Breast epithelium (tissue), 4 donors: ENCODE measurements around the gene CRACDL. TPM values are rescaled to one million over a fixed set of nuclear protein-coding genes. Genes with fewer than 3 reads are reported as not detected.
"Not testable (repeated sequence)": the region's sequence is repeated elsewhere in the genome, so short reads cannot be mapped to it uniquely, and the experiment has no call there.

Experiments used
- DNase-seq, 2 donors: peaks; one replicate each; pipeline ENCODE4 v3.0.0-alpha.2; 2019; ENCODE audit warnings: low spot score in 2 of 2
- H3K27ac ChIP-seq, 2 donors: fragments of 200-600 bp; sonication (generic) in 1 of 2; one replicate each; pipeline ENCODE4 v1.5.1; 2016 to 2019; ENCODE audit warnings: mild to moderate bottlenecking in 1 of 2
- H3K27me3 ChIP-seq, 2 donors: fragments of 200-600 bp; sonication (generic) in 1 of 2; one replicate each; pipeline versions ENCODE4 v1.5.1 to v1.6.0; 2017 to 2019; ENCODE audit warnings: control low read depth in 1 of 2, mild to moderate bottlenecking in 1 of 2
- H3K36me3 ChIP-seq: fragments of 200-600 bp; one replicate; pipeline ENCODE4 v1.5.1; 2019
- H3K4me1 ChIP-seq, 2 donors: fragments of 200-600 bp; sonication (generic); one replicate each; pipeline ENCODE4 v1.5.1; 2016 to 2019; ENCODE audit warnings: control low read depth in 1 of 2
- H3K4me3 ChIP-seq, 3 donors: fragments of 200-600 bp; sonication (generic); 1 replicate in 2 of 3; 2 replicates in 1 of 3; pipeline ENCODE4 v1.5.1; 2016 to 2019; ENCODE audit warnings: mild to moderate bottlenecking in 3 of 3, moderate library complexity in 2 of 3
- H3K9me3 ChIP-seq, 2 donors: fragments of 200-600 bp; sonication (generic) in 1 of 2; one replicate each; pipeline ENCODE4 v1.5.1; 2016 to 2019; ENCODE audit warnings: control low read depth in 1 of 2
- CTCF ChIP-seq, 3 donors: fragments of 450-650 bp; IDR thresholded peaks; one replicate each; pipeline ENCODE4 v1.5.1; 2016 to 2017; ENCODE audit warnings: antibody characterized with exemption in 3 of 3, mild to moderate bottlenecking in 3 of 3, moderate library complexity in 3 of 3
- POLR2A ChIP-seq: fragments of 450-650 bp; IDR thresholded peaks from one replicate; pipeline ENCODE4 v1.6.1; 2016; ENCODE audit warnings: antibody characterized with exemption, mild to moderate bottlenecking, moderate library complexity
- POLR2AphosphoS5 ChIP-seq, 3 donors: sonication (generic); formaldehyde crosslinking; IDR thresholded peaks; one replicate each; pipeline ENCODE4 v1.6.1; 2017; ENCODE audit warnings: antibody characterized with exemption in 3 of 3
- intact Hi-C: fragments of 100-400 bp; cut with DNase I; formaldehyde crosslinking; loops from one replicate; pipeline ENCODE4 v1.15.1; 2023; ENCODE audit warnings: low total_unique reads
- total RNA-seq, 3 donors: library from RNA; depleted of rRNA; stranded (reverse); fragments of >200 nt; gene quantifications; one replicate each; pipeline ENCODE4 v1.1.0, GENCODE V29; 2016

Gene CRACDL
- total RNA-seq, 3 donors from 2014 or later: 0.96 to 12.1 (median 10.8) TPM

GRCh38 chr2:98759827-98760625, 176.0 kb downstream of the CRACDL start:
- TF ChIP-seq POLR2A: no peak
- no peak for TF ChIP-seq POLR2AphosphoS5 (IDR thresholded peaks at IDR 0.05)
- no peak for TF ChIP-seq CTCF (IDR thresholded peaks at IDR 0.05)
- H3K4me3 ChIP-seq: no peak overlapping the region
- H3K9me3 ChIP-seq: no peaks in the 10 kb centered on the region
- no peak overlapping the region for H3K27ac ChIP-seq
- intact Hi-C loops: no loop called here
- no peaks in the 10 kb centered on the region for H3K36me3 ChIP-seq
- H3K4me1 ChIP-seq: peaks cover 0 to 3% of the 10 kb centered on the region in 2 donors
- DNase-seq: no peak
- no peaks in the 10 kb centered on the region for H3K27me3 ChIP-seq

- Histone ChIP-seq H3K9me3 (no peaks in the 10 kb centered on the region), H3K27ac (no peak overlapping the region), H3K36me3 (no peaks in the 10 kb centered on the region), H3K4me3 (no peak overlapping the region), H3K27me3 (no peaks in the 10 kb centered on the region), H3K4me1 (peaks cover 0 to 3% of the 10 kb centered on the region in 2 donors)
- DNase-seq: no peak
- intact Hi-C loops: no loop called here
- TF ChIP-seq POLR2AphosphoS5 (IDR thresholded peaks at IDR 0.05) (no peak), CTCF (IDR thresholded peaks at IDR 0.05) (no peak), POLR2A (no peak)
Measured at GRCh38 chr2:98759338-98759737, 176.7 kb downstream of the CRACDL start.

- Histone ChIP-seq H3K4me3 (peak overlapping the region in 2 of 3 donors; percentile 34 to 36), H3K9me3 (no peaks in the 10 kb centered on the region), H3K36me3 (no peaks in the 10 kb centered on the region), H3K27me3 (no peaks in the 10 kb centered on the region), H3K4me1 (peaks cover 0 to 3% of the 10 kb centered on the region in 2 donors), H3K27ac (peak overlapping the region; percentile 48 to 66)
- peak; percentile 73 to 92 for DNase-seq
- intact Hi-C loops: no loop called here
- TF ChIP-seq POLR2AphosphoS5 (IDR thresholded peaks at IDR 0.05) (peak; percentile 59 to 88 (median 63)), CTCF (IDR thresholded peaks at IDR 0.05) (no peak), POLR2A (no peak)
Measured at GRCh38 chr2:98757904-98758421, 178.1 kb downstream of the CRACDL start.

- Histone ChIP-seq H3K36me3 (no peaks in the 10 kb centered on the region), H3K4me3 (no peak overlapping the region), H3K9me3 (no peaks in the 10 kb centered on the region), H3K4me1 (peaks cover 0 to 3% of the 10 kb centered on the region in 2 donors), H3K27me3 (no peaks in the 10 kb centered on the region), H3K27ac (no peak overlapping the region)
- TF ChIP-seq CTCF (IDR thresholded peaks at IDR 0.05) (no peak), POLR2AphosphoS5 (IDR thresholded peaks at IDR 0.05) (no peak), POLR2A (no peak)
- intact Hi-C loops: no loop called here
- DNase-seq: no peak
Measured at GRCh38 chr2:98753801-98754200, 182.2 kb downstream of the CRACDL start.

- H3K4me3 ChIP-seq, H3K9me3 ChIP-seq, H3K27ac ChIP-seq, DNase-seq, H3K27me3 ChIP-seq, intact Hi-C loops, H3K36me3 ChIP-seq, H3K4me1 ChIP-seq: not testable (repeated sequence)
Measured at GRCh38 chr2:98752711-98753110, 183.3 kb downstream of the CRACDL start.
